Heart left ventricle (tissue), 13 donors: ENCODE measurements around the gene CBY1.

ENCODE experiments used
- POLR2A ChIP-seq, 2 donors: fragments of 450-650 bp; IDR thresholded peaks; one replicate each; pipeline ENCODE4 v1.6.1; 2017; ENCODE audit warnings: antibody characterized with exemption in 2 of 2, mild to moderate bottlenecking in 2 of 2, moderate library complexity in 2 of 2
- TF ChIP-seq, protein P1 (sequence below), 12 donors: fragments of 200-600 bp; sonication (generic) in 4 of 12; IDR thresholded peaks; one replicate each; pipeline versions ENCODE4 v1.5.0 to v1.8.0; 2018 to 2022; ENCODE audit warnings: antibody characterized with exemption in 12 of 12, mild to moderate bottlenecking in 5 of 12
- donor health status: ischemic (EF 13 %, LVEDD 7.1; RV severe dilation, severe dysfunction).
- donor health status: DM: no; HTN: yes; CAD: no.
- donor health status: DM: no; HTN: no; CAD: no.
- donor health status: ischemic (EF 25% LVEDD 6.9; RV normal size, moderate dysfunction).
- donor health status: ischemic (EF 25% LVEDD 5.7; RV mildly dilated, moderate dysfunction).
- donor health status: ischemic (EF 35%, LVEDD 5.7; RV mildly dilated, moderate dysfunction).
- donor health status: nonischemic (EF 11% LVEDD 7.7; RV severe dilation, severe dysfunction).
- donor health status: DM: yes; HTN: yes; CAD: no.
- donor health status: PGD.
- donor health status: ischemic (EF 29% LVEDD 5.4; RV normal size, mild dysfunction).
- donor health status: nonischemic (EF 23%, LVEDD 6.1; RV moderate dilation, normal function).

- TF ChIP-seq, protein P1, sequence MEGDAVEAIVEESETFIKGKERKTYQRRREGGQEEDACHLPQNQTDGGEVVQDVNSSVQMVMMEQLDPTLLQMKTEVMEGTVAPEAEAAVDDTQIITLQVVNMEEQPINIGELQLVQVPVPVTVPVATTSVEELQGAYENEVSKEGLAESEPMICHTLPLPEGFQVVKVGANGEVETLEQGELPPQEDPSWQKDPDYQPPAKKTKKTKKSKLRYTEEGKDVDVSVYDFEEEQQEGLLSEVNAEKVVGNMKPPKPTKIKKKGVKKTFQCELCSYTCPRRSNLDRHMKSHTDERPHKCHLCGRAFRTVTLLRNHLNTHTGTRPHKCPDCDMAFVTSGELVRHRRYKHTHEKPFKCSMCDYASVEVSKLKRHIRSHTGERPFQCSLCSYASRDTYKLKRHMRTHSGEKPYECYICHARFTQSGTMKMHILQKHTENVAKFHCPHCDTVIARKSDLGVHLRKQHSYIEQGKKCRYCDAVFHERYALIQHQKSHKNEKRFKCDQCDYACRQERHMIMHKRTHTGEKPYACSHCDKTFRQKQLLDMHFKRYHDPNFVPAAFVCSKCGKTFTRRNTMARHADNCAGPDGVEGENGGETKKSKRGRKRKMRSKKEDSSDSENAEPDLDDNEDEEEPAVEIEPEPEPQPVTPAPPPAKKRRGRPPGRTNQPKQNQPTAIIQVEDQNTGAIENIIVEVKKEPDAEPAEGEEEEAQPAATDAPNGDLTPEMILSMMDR (IDR thresholded peaks at IDR 0.05): no peak
- no peak for TF ChIP-seq POLR2A (IDR thresholded peaks at IDR 0.05)
Observed at GRCh38 chr22:38696606-38697424, 40.4 kb downstream of the CBY1 start.
